Stimulated activated CD4-positive, alpha-beta T cell treated with anti-CD3 and anti-CD28 coated beads, Interleukin-15, amount 100 ng/mL, for 24 hours (primary cell): ENCODE data around the gene PARVB.

Source experiments
- DNase-seq: peaks from one replicate; pipeline ENCODE4 v3.0.0-alpha.2; 2020

Gene PARVB

GRCh38 chr22:44116331-44116730 lies 92.2 kb downstream of the PARVB start:
- DNase-seq, result no peak

GRCh38 chr22:44116755-44117684 lies 92.9 kb downstream of the PARVB start:
- no peak for DNase-seq

- DNase-seq, result no peak
Observed at GRCh38 chr22:44117746-44118145, 93.6 kb downstream of the PARVB start.

GRCh38 chr22:44118645-44119315 lies 94.7 kb downstream of the PARVB start:
- DNase-seq, result no peak

- no peak for DNase-seq
Observed at GRCh38 chr22:44119669-44120313, 95.7 kb downstream of the PARVB start.

DNA sequence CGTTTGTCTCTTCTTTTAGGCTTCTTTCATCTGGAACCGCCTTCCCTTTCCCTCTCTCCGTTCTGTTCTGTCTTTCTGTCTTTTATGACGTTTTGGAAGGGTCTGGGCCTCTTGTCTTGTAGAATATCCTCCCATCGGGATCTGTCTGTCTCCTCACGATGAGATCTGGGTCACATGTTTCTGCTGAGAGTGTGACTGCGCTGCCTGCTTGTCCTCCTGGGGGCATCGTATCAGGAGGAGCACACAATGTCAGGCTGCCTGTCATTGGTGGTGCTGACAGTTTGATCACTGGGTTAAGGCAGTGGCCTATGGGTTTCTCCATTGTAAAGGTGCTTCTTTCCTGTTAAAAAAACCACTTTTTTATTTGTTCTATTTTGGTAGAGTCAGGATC lies 96.2 kb downstream of the PARVB start:
- DNase-seq, result no peak

DNA sequence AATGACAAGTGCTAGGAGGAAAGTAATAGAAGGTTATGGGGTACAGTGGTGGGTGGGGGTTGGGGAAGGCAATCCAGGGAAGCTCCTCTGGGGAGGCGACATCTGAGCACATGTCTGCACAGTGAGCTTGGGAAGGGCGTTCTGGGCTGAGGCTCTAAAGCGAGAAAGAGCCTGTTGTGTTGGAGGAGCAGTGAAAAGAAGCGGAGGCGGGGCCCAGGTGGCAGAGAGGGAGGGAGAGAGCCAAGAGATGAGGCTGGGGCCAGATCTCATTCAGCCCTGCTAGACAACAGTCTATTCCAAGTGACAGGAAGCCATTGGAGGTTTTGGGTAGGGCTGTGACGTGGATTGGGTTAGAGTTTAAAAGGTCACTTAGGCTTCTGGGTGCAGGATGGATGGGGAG lies 101.3 kb downstream of the PARVB start:
- DNase-seq, result no peak

DNA sequence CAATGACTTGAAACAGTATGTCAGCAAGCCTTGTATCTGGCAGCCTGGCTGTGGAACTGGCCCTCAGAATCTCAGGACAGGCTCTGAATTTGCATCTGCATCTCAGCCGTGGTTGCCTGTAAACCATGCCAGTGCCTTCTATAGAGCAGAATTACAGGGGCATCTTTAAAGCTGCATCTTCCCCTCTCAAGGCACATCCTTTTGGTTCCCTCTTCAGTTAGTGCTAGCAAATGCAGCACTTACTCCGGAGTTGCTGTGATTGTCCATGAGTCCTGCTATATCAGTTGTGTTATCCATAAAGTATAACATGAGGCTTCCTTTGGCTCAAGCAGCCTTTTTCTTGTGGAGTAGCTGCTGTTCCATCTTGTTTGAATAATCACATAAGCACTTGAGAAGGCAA lies 102.7 kb downstream of the PARVB start:
- DNase-seq, result no peak

DNA sequence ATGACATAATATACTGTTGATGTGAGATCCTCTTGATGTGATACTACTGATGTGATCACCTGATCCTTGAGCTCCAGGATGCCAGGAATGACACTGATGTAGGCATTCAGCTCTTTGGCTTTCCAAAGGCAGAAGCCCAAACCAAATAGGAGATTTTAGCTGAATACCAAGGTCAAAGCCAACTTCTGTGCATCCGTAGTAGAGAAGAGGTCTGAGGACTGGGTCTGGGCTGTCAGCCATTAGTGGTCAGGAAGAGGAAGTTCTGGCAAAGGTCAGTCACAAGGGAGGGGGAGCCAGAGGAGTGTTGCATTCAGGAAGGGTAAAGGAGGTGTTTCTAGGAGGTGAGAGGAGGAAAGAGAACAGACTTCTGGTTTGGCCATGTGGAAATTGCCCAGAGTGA lies 103.3 kb downstream of the PARVB start:
- no peak for DNase-seq

DNA sequence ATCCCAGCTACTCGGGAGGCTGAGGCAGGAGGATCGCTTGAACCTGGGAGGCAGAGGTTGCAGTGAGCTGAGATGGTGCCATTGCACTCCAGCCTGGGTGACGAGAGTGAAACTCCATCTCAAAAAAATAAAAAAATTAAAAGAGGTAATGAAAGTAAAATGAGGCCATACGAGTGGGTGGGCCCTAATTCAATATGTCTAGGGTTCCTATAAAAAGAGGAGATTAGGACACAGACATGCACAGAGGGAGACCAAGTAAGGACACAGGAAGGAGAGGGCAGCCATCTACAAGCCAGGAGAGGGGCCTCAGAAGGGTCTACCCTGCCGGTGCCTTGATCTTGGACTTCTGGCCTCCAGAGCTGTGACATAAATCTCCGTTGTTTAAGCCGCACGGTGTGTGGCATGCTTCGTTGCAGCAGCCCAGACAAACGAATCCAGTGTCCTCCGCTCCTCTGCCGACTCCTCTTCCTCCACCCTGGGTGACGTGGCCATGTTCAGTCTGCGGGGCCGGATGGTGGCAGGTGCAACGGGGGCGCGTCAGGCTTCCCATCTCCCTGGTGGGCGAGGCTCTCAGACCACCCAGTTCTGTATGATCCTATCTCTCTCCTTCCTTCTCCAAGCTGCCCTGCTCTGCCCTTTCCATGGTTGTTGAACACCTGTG lies 105.0 kb downstream of the PARVB start:
- DNase-seq, result no peak

DNA sequence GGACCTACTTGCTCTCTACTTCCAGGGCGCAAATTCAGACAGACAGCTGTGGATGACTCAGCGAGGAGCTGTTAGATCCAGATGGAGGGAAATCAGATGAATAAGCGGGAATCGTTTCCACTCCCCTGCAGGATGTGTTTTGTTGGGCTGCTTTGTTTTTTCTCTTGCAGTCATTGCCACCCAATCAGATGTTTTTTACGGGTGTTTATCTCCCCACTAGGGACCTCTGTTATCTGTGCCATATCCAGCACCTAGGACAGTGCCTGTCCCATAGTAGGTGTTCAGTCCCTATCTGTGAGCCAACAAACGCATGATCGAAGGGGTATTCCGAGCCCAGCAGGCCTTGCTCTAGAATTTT lies 105.5 kb downstream of the PARVB start:
- DNase-seq, result no peak

DNA sequence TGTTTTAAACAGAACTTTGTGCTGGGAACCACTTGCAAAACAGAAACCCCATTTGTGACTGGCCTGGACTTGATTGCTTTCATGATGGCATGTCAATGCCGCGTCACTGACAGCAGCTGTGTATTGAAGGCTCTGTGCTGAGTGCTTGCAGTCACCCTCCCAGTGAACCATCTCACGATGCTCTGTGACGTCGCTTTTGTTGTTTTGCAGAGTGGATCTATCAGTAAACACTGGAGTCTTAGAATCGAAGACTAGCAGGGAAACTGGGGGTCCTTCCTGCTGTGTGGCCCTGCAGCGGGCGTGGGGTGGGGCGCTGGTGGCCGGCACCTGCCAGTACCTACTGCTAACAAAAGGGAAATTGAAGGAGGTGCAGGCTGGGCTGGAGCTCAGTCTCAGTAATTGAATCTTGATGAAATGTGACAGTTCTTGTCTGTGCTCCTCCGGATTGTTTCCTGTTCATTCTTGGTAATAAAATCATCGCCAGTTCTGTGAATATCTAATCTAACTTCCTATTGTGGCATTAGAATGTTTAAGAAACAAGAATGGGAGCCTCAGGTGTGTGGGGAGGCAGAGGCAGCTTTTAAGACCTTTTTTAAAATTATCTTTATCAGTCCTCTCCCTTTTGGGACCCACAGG lies 106.1 kb downstream of the PARVB start:
- no peak for DNase-seq

- DNase-seq, result no peak
Observed at GRCh38 chr22:44131412-44131811, 107.3 kb downstream of the PARVB start.

DNA sequence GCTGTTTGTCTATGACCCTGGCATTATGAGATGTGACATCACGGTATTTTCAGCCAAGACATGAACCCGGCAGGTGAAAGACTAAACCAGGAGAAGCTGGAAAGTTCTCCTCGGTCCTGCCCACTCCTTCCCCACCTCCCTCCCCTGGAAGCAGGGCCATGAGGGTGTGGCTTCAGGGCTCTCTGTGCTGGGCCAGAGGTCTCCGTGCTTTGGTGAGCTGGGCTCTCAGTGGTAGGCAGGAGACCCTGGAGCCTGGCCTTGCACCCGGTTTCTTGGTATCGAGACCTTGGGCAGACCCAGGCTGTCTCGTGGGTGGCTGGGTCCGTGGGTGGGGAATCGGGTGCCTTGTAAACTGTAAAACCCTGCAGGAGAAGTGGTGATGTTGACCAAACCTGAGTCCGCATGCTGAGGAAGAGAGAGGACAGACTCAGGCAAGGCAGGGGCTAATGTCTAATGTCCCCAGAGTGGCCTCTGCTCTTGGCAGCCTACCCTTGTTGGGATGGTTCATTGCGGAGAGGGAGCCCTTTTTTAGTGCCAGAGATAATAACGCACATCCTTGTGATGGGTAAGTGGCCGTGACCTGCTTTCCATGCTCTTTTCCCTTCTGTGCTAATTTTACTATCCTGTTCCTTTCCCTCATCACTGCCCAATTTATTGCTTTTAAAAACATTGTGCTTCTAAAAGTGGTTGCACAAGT lies 108.0 kb downstream of the PARVB start:
- no peak for DNase-seq

GRCh38 chr22:44132724-44133123 lies 108.6 kb downstream of the PARVB start:
- no peak for DNase-seq

DNA sequence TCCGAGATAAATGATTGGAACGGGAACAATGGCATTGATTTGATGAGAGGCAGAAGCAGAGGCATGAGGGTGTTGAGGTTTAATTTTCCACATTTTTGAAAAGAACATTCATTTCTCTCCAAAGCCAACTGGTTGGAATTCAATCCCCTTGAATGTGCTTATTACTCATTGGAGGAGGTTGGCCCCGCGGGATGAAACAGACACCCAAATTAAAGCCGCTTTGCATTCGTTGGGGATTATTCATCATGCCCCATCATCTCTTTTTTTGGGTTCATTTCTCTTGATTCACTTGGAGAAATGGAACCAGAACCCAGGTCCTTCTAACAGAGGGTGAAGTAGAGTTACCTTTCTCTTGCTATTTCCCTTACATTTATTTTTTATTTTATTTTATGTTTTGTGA lies 109.1 kb downstream of the PARVB start:
- DNase-seq, result no peak

DNA sequence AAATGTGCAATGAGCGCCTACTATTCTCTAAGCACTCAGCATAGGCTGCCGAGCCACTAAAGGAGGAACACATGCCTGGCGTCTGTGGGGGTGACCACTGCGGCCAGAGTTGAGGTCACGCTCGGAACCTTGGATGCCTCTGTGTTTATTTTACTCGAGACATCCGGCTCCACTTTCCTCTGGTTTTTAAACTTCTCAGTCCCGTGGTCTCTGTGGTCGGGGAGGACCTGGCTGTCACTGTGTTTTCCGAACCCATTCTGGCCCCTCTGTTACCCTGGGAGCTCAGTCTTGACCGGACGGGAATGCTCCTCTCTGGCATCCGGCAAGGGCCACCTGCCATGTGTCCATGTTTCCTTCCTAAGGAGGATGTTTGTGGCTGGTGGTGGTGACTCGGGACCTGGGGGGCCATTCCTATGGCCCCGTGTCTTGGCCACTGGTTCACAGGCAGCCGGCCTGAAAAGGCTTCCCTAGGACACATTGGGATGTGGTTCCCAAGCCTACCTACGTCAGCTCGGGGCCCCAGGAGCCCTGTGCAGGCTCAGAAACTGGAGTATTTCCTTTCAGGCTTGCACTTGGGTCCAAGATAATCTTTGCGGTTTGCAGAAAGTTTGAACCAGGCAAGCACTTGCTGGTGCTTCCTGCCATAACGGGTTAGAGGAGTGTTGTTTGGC lies 109.9 kb downstream of the PARVB start:
- DNase-seq, result no peak

DNA sequence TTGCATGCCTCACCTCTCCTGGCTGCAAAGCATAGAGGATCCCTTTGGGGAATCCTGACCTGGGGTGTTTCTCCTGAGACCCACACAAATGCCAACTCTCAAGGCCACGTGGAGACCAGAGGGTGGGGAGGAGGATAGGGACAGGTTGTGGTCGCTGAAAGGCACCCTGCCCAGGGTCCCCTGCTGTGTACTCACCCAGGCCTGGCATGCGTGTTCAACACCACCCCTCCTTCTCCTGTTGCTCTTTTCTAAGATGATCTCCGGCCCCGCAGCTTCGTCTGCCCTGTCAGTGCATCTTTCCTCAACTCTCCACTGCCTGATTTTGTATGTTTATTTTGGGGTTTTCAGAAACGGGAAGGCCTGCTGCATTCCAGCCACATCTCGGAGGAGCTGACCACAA lies 112.0 kb downstream of the PARVB start:
- no peak for DNase-seq

DNA sequence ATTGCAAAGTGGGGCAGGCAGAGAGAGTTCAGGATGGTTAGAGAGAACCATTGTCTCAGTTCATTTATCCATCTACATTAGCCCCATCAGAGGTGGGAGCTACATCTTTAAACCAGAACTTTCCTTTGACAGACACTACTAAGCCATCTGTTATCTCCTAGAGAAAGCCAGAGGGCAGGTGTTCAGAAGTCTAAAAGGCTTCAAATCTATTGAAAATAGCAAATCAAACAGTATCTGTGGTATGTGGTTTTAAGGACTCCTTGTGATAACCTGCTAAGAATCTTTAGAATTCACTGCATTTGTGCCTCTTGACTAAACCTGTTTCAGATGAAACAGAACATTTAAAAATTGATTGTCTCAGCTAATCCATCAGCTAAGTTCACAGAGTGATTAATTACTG lies 112.7 kb downstream of the PARVB start:
- no peak for DNase-seq

- no peak for DNase-seq
Observed at GRCh38 chr22:44137415-44137814, 113.3 kb downstream of the PARVB start.

DNA sequence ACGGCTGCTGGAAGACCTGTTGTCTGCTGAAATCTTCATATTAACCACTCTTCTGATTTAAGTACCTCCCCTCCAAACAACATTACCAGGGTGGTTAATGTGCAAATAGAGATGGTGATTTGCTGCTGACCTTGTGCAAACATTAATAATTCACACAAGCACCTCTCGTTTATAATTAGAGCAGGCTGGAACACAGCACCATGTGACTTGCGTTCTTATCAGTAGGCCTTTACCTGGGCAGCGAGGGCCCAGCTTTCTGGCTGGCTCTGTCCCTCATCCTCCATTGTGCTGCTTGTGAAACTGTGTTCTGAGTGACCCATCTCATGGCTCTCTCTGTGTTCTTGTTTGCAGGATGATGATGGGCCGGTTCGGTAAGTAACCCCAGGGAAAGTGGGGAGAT lies 115.7 kb downstream of the PARVB start:
- no peak for DNase-seq
